ENCODE measurements around the gene DENND1A. TPM values are rescaled to one million over a fixed set of nuclear protein-coding genes. Genes with fewer than 3 reads are reported as not detected.

DENND1A gene
- total RNA-seq, 1 experiment from 2014 or later = 7.2 TPM

DNA sequence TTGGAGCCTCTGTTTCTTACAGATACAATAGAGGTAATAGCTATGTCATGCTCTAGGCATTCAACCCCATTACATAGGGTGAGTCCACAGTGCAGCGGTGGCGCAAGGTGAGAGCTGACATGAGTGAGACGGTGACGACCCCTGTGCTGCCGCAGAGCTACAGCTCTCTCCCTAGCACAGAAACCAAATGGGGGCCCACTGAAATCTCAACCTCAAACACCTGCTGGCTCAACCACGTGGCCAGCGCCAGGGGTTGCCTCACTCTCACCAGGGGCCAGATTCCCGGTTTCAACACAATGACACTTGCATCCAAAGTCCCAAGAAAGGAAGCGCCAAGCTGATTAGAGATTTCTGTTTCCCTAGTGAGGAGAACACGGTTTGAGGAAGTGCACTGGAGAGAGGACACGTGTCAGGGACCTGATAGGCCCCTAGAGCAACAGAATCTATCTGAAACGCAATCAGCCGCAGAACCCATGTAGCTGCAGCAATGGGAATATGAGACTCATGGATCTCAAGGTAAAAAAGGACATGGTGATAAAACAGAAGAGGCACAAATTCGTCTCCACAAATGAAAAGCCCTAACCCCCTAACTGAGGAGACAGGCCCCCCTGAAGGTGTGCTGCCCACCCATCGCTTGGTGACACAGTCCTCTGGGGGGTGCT lies 459.7 kb downstream of the DENND1A start:
- no peaks in the 10 kb centered on the region for H3K27me3 ChIP-seq (replicated peaks)
- no peak overlapping the region for H3K27ac ChIP-seq
- no peak for DNase-seq (ENCODE audit: low read depth in 1 of 2, low spot score in 2 of 2)
- H3K9me3 ChIP-seq (replicated peaks) = no peaks in the 10 kb centered on the region
- no peaks in the 10 kb centered on the region for H3K36me3 ChIP-seq
- H3K4me1 ChIP-seq (replicated peaks) = no peaks in the 10 kb centered on the region
- no peak overlapping the region for H3K4me3 ChIP-seq

GRCh38 chr9:123469282-123469681 lies 460.6 kb downstream of the DENND1A start:
- Histone ChIP-seq H3K4me3 (no peak overlapping the region), H3K36me3 (no peaks in the 10 kb centered on the region), H3K9me3 (replicated peaks) (no peaks in the 10 kb centered on the region), H3K27me3 (replicated peaks) (no peaks in the 10 kb centered on the region), H3K4me1 (replicated peaks) (no peaks in the 10 kb centered on the region), H3K27ac (no peak overlapping the region)
- DNase-seq (ENCODE audit: low read depth in 1 of 2, low spot score in 2 of 2) = no peak

DNA sequence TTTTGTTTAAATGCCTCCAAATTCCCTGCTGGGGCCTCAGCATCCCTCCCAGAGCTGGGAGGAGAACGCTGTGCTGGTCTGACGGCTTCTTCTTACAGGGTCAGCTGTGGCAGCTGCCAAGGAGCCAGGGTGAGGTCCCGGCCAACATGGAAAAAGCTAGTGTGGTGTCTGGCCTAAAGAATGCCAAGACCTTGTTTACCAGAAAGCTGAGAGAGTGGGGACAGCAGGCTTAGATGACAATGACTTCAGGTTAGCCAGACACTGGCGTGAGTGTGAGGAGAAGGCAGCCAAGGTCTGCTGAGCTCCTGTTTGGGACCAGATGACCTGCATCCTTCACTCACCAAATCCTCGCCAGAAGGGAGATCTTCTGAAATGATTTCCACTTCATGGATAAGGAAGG lies 461.4 kb downstream of the DENND1A start:
- Histone ChIP-seq H3K36me3 (no peaks in the 10 kb centered on the region), H3K27ac (no peak overlapping the region), H3K9me3 (replicated peaks) (no peaks in the 10 kb centered on the region), H3K27me3 (replicated peaks) (no peaks in the 10 kb centered on the region), H3K4me1 (replicated peaks) (no peaks in the 10 kb centered on the region), H3K4me3 (no peak overlapping the region)
- DNase-seq (ENCODE audit: low read depth in 1 of 2, low spot score in 2 of 2) = no peak

- DNase-seq (ENCODE audit: low read depth in 1 of 2, low spot score in 2 of 2) = no peak
- H3K4me3 ChIP-seq = no peak overlapping the region
- H3K9me3 ChIP-seq (replicated peaks) = no peaks in the 10 kb centered on the region
- H3K27me3 ChIP-seq (replicated peaks) = no peaks in the 10 kb centered on the region
- H3K4me1 ChIP-seq (replicated peaks) = no peaks in the 10 kb centered on the region
- H3K36me3 ChIP-seq = no peaks in the 10 kb centered on the region
- no peak overlapping the region for H3K27ac ChIP-seq
These were observed 464.6 kb downstream of the DENND1A start for GRCh38 chr9:123465304-123465703.

- DNase-seq (ENCODE audit: low read depth in 1 of 2, low spot score in 2 of 2) = no peak
- no peak overlapping the region for H3K27ac ChIP-seq
- no peaks in the 10 kb centered on the region for H3K4me1 ChIP-seq (replicated peaks)
- no peaks in the 10 kb centered on the region for H3K36me3 ChIP-seq
- H3K27me3 ChIP-seq (replicated peaks) = no peaks in the 10 kb centered on the region
- no peak overlapping the region for H3K4me3 ChIP-seq
- no peaks in the 10 kb centered on the region for H3K9me3 ChIP-seq (replicated peaks)
These were observed 469.8 kb downstream of the DENND1A start for GRCh38 chr9:123460091-123460490.

GRCh38 chr9:123457583-123457982 lies 472.3 kb downstream of the DENND1A start:
- Histone ChIP-seq H3K9me3 (replicated peaks) (no peaks in the 10 kb centered on the region), H3K27me3 (replicated peaks) (no peaks in the 10 kb centered on the region), H3K4me3 (no peak overlapping the region), H3K36me3 (no peaks in the 10 kb centered on the region), H3K27ac (no peak overlapping the region), H3K4me1 (replicated peaks) (no peaks in the 10 kb centered on the region)
- no peak for DNase-seq (ENCODE audit: low read depth in 1 of 2, low spot score in 2 of 2)

- DNase-seq (ENCODE audit: low read depth in 1 of 2, low spot score in 2 of 2) = no peak
- H3K4me1 ChIP-seq (replicated peaks) = no peaks in the 10 kb centered on the region
- H3K9me3 ChIP-seq (replicated peaks) = no peaks in the 10 kb centered on the region
- H3K4me3 ChIP-seq = no peak overlapping the region
- H3K36me3 ChIP-seq = no peaks in the 10 kb centered on the region
- H3K27me3 ChIP-seq (replicated peaks) = no peaks in the 10 kb centered on the region
- H3K27ac ChIP-seq = no peak overlapping the region
These were observed 473.9 kb downstream of the DENND1A start for GRCh38 chr9:123456011-123456410.

DNA sequence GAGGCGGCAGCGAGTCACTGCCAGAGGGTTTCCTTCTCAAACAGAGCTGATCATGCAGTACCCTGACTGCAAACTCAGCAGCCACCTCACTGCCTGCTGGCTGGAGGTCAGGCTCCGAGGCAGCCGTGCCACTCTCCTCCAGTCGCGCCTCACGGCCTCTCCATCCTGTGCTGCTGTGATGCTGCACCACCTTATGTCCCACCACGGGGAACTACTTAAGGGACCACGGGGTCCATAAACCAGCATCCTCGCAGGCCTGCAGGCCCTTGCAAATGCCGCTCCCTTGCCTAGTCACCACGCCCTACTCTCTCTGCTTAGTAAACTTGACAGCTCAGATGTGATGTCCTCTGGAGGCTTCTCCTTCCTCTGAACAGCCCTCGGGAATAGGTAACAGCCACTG lies 474.7 kb downstream of the DENND1A start:
- Histone ChIP-seq H3K27me3 (replicated peaks) (no peaks in the 10 kb centered on the region), H3K9me3 (replicated peaks) (no peaks in the 10 kb centered on the region), H3K4me3 (no peak overlapping the region), H3K27ac (no peak overlapping the region), H3K36me3 (no peaks in the 10 kb centered on the region), H3K4me1 (replicated peaks) (no peaks in the 10 kb centered on the region)
- no peak for DNase-seq (ENCODE audit: low read depth in 1 of 2, low spot score in 2 of 2)

GRCh38 chr9:123454361-123454760 lies 475.6 kb downstream of the DENND1A start:
- Histone ChIP-seq H3K4me1 (replicated peaks) (no peaks in the 10 kb centered on the region), H3K27ac (no peak overlapping the region), H3K27me3 (replicated peaks) (no peaks in the 10 kb centered on the region), H3K4me3 (no peak overlapping the region), H3K36me3 (no peaks in the 10 kb centered on the region), H3K9me3 (replicated peaks) (no peaks in the 10 kb centered on the region)
- no peak for DNase-seq (ENCODE audit: low read depth in 1 of 2, low spot score in 2 of 2)

- no peak for DNase-seq (ENCODE audit: low read depth in 1 of 2, low spot score in 2 of 2)
- Histone ChIP-seq H3K9me3 (replicated peaks) (no peaks in the 10 kb centered on the region), H3K27me3 (replicated peaks) (no peaks in the 10 kb centered on the region), H3K27ac (no peak overlapping the region), H3K4me1 (replicated peaks) (no peaks in the 10 kb centered on the region), H3K36me3 (no peaks in the 10 kb centered on the region), H3K4me3 (no peak overlapping the region)
These were observed 476.1 kb downstream of the DENND1A start for GRCh38 chr9:123453831-123454321.

DNA sequence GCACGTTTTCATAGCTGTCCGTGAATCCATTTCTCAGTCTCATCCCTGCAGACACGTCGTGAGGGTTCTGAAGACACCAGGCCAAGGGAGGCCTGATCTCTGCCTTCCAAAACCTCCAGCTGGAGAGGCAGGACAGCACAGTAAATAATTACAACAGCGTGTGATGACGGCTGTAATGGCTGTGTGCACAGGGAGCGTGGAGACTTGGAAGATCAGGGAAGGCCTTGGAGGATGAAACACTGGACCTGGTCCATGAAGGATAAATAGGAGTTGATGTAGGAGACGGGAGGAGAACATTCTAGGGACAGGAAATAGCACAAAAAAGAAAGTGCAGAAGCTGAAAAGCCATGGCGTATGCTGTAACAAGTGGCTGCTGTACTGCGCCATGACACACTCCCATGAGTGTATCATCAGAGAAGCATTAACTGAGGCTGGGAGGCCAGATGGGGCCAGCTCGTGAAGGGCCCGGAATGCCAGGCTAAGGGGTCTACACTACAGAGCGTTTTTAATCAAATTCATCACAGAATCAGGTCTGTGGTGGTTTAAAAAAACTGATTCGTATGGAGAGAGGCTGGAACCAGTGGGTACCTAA lies 476.8 kb downstream of the DENND1A start:
- H3K27me3 ChIP-seq (replicated peaks) = no peaks in the 10 kb centered on the region
- no peaks in the 10 kb centered on the region for H3K36me3 ChIP-seq
- no peaks in the 10 kb centered on the region for H3K9me3 ChIP-seq (replicated peaks)
- no peak for DNase-seq (ENCODE audit: low read depth in 1 of 2, low spot score in 2 of 2)
- H3K4me3 ChIP-seq = no peak overlapping the region
- no peak overlapping the region for H3K27ac ChIP-seq
- H3K4me1 ChIP-seq (replicated peaks) = no peaks in the 10 kb centered on the region

- Histone ChIP-seq H3K27ac (no peak overlapping the region), H3K4me3 (no peak overlapping the region), H3K9me3 (replicated peaks) (no peaks in the 10 kb centered on the region), H3K4me1 (replicated peaks) (no peaks in the 10 kb centered on the region), H3K27me3 (replicated peaks) (no peaks in the 10 kb centered on the region), H3K36me3 (no peaks in the 10 kb centered on the region)
- DNase-seq (ENCODE audit: low read depth in 1 of 2, low spot score in 2 of 2) = no peak
These were observed 478.9 kb downstream of the DENND1A start for GRCh38 chr9:123450996-123451395.

DNA sequence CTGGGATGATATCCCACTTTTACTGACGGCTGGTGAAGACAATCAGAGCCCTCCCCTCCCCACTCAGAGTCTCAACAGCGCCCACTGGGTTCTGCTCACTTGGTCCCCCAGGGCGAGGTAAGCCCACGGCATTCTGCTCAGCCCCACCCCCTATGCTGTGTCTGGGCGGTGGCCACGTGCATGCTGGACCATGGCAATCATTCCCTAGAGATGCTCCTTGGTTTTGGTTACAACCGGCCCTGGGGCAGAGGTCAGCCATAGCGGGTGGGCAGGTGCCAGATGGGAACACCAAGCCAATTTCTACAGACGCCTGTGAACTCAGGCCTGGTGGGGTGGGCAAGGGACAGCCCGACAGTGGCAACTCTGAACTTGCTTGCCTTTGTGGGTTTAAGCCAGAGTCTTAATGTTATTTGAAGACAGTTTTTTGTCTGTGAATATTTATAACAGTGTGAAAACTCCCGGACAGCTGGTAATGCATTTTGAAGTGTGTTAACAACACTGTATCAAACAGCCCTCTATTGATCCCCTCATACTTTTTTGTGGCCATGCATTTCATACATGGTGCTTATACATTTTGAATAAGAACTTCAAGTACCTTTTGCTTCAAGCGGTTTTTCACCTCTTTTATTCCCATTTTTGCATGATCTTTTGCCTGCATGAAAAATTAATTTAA lies 479.7 kb downstream of the DENND1A start:
- H3K27ac ChIP-seq = no peak overlapping the region
- H3K36me3 ChIP-seq = no peaks in the 10 kb centered on the region
- H3K4me1 ChIP-seq (replicated peaks) = no peaks in the 10 kb centered on the region
- H3K9me3 ChIP-seq (replicated peaks) = no peaks in the 10 kb centered on the region
- DNase-seq (ENCODE audit: low read depth in 1 of 2, low spot score in 2 of 2) = no peak
- H3K27me3 ChIP-seq (replicated peaks) = no peaks in the 10 kb centered on the region
- H3K4me3 ChIP-seq = no peak overlapping the region

GRCh38 chr9:123447934-123448646 lies 481.8 kb downstream of the DENND1A start:
- Histone ChIP-seq H3K27ac (no peak overlapping the region), H3K36me3 (no peaks in the 10 kb centered on the region), H3K9me3 (replicated peaks) (no peaks in the 10 kb centered on the region), H3K27me3 (replicated peaks) (no peaks in the 10 kb centered on the region), H3K4me1 (replicated peaks) (no peaks in the 10 kb centered on the region), H3K4me3 (no peak overlapping the region)
- no peak for DNase-seq (ENCODE audit: low read depth in 1 of 2, low spot score in 2 of 2)
